B cell (primary cell): ENCODE measurements around the gene ITGAV. TPM values are rescaled to one million over a fixed set of nuclear protein-coding genes. Genes with fewer than 3 reads are reported as not detected.
"Not testable (repeated sequence)": the region's sequence is repeated elsewhere in the genome, so short reads cannot be mapped to it uniquely, and the experiment has no call there.

Experiments used
- ATAC-seq: fragments of 200-7000 bp; cut with Tn5 transposase; one replicate; pipeline ENCODE4 v1.10.0; 2021; ENCODE audit warnings: low read depth, mild to moderate bottlenecking, moderate number of reproducible peaks, moderate library complexity
- CTCF ChIA-PET: fragments of 350-600 bp; sonication (Branson Sonifier 250); formaldehyde crosslinking; loops from one replicate; lab custom pipeline; 2021; ENCODE audit warnings: antibody characterized with exemption, inconsistent platforms; lab: Charles Lee
- POLR2A ChIA-PET: fragments of 350-600 bp; sonication (Branson Sonifier 250); formaldehyde crosslinking; loops from one replicate; lab custom pipeline; 2021; ENCODE audit warnings: antibody characterized with exemption; lab: Charles Lee
- DNase-seq: peaks from one replicate; pipeline ENCODE4 v3.0.0; 2013
- H2AFZ ChIP-seq: 2 replicates; pipeline ENCODE4 v1.6.1; 2012; ENCODE audit warnings: mild to moderate bottlenecking, low read depth, low read length; ENCODE audit not compliant: insufficient read depth, poor library complexity, severe bottlenecking
- H3K27ac ChIP-seq, 2 donors: 1 replicate in 1 of 2; 2 replicates in 1 of 2; pipeline ENCODE4 v1.5.1; 2012 to 2013; ENCODE audit warnings: low read length in 2 of 2, mild to moderate bottlenecking in 2 of 2, moderate library complexity in 1 of 2
- H3K27me3 ChIP-seq, 4 experiments: fragments of 200-600 bp in 1 of 4; sonication (generic) in 1 of 4; replicated peaks in 1 of 4; 1 replicate in 2 of 4; 2 replicates in 2 of 4; pipeline versions ENCODE4 v1.6.1 to v1.7.0; 2013 to 2016; ENCODE audit warnings: low read length in 3 of 4, mild to moderate bottlenecking in 2 of 4, mixed read lengths in 1 of 4, moderate library complexity in 1 of 4; ENCODE audit not compliant: insufficient read depth in 4 of 4, control insufficient read depth in 3 of 4; ENCODE audit errors: control extremely low read depth in 1 of 4
- H3K36me3 ChIP-seq, 2 experiments: replicated peaks in 1 of 2; 1 replicate in 1 of 2; 2 replicates in 1 of 2; pipeline versions ENCODE4 v1.6.1 to v1.7.1; 2013; ENCODE audit warnings: low read length in 1 of 2; ENCODE audit not compliant: insufficient read depth in 2 of 2, control insufficient read depth in 1 of 2; ENCODE audit errors: control extremely low read depth in 1 of 2, extremely low read depth in 1 of 2
- H3K4me1 ChIP-seq, 2 donors: fragments of 200-600 bp in 1 of 2; sonication (generic) in 1 of 2; 1 replicate in 1 of 2; 2 replicates in 1 of 2; pipeline versions ENCODE4 v1.5.1 to v1.6.1; 2013 to 2017; ENCODE audit warnings: low read length in 2 of 2; ENCODE audit not compliant: control insufficient read depth in 2 of 2, insufficient read depth in 2 of 2
- H3K4me2 ChIP-seq: replicated peaks from 2 replicates; pipeline ENCODE3; 2012; ENCODE audit warnings: mild to moderate bottlenecking, low read depth, low read length; ENCODE audit not compliant: poor library complexity, severe bottlenecking
- H3K4me3 ChIP-seq, 5 experiments: fragments of 200-600 bp in 1 of 5; sonication (generic) in 1 of 5; 1 replicate in 3 of 5; 2 replicates in 2 of 5; pipeline versions ENCODE4 v1.5.1 to v1.7.0; 2011 to 2016; ENCODE audit warnings: low read length in 4 of 5, mild to moderate bottlenecking in 4 of 5, low read depth in 2 of 5, control low read depth in 1 of 5, moderate library complexity in 1 of 5; ENCODE audit not compliant: insufficient read depth in 1 of 5; ENCODE audit errors: control extremely low read depth in 1 of 5, extremely low read depth in 1 of 5
- H3K79me2 ChIP-seq: fragments of 200-600 bp; sonication (generic); one replicate; pipeline ENCODE4 v1.6.0; 2016; ENCODE audit warnings: low read length; ENCODE audit not compliant: control insufficient read depth, insufficient read depth
- H3K9ac ChIP-seq: fragments of 200-600 bp; sonication (generic); 2 replicates; pipeline ENCODE4 v1.6.1; 2017; ENCODE audit warnings: mild to moderate bottlenecking, low read length, moderate library complexity
- H3K9me3 ChIP-seq, 3 donors: one replicate each; pipeline versions ENCODE4 v1.6.1 to v1.7.1; 2013; ENCODE audit warnings: low read length in 2 of 3; ENCODE audit not compliant: control insufficient read depth in 2 of 3, insufficient read depth in 1 of 3; ENCODE audit errors: control extremely low read depth in 1 of 3
- H4K20me1 ChIP-seq: 2 replicates; pipeline ENCODE4 v1.6.0; 2012; ENCODE audit warnings: mild to moderate bottlenecking, low read length; ENCODE audit not compliant: insufficient read depth, control insufficient read depth, poor library complexity, severe bottlenecking
- H3K27ac Mint-ChIP-seq: one replicate; pipeline ENCODE4 v1.8.0; 2021; ENCODE audit warnings: mixed read lengths
- H3K27me3 Mint-ChIP-seq: one replicate; pipeline ENCODE4 v1.8.0; 2021; ENCODE audit warnings: mixed read lengths
- H3K4me1 Mint-ChIP-seq: one replicate; pipeline ENCODE4 v1.8.0; 2021; ENCODE audit warnings: mixed read lengths
- H3K4me3 Mint-ChIP-seq: one replicate; pipeline ENCODE4 v1.8.0; 2021; ENCODE audit warnings: mixed read lengths
- H3K9me3 Mint-ChIP-seq: one replicate; pipeline ENCODE4 v1.8.0; 2022; ENCODE audit warnings: mixed read lengths; ENCODE audit not compliant: insufficient read depth
- EZH2 ChIP-seq: IDR thresholded peaks from 2 replicates; pipeline ENCODE4 v1.6.1; 2012; ENCODE audit warnings: borderline replicate concordance, low read depth, mild to moderate bottlenecking, moderate library complexity, low read length; ENCODE audit not compliant: insufficient read depth, poor library complexity, severe bottlenecking
- WGBS: methylation state at CpG from one replicate; pipeline ENCODE4 v1.1.5; 2013; ENCODE audit warnings: missing lambda C conversion rate; ENCODE audit not compliant: insufficient coverage; 5-methylcytosine and 5-hydroxymethylcytosine counted together
- intact Hi-C: fragments of 100-400 bp; cut with micrococcal nuclease; formaldehyde crosslinking; loops from one replicate; pipeline ENCODE4 v1.10.0; 2022
- polyA plus RNA-seq: library from polyadenylated mRNA; depleted of rRNA; stranded (reverse); fragments of >200 nt; gene quantifications from 2 replicates; pipeline ENCODE4 v1.2.3, GENCODE V29; 2012
- total RNA-seq, 2 donors: library from RNA; stranded (reverse); fragments of 120-200 nt in 1 of 2; gene quantifications; 1 replicate in 1 of 2; 2 replicates in 1 of 2; pipeline versions ENCODE4 v1.2.3 to v1.2.4, GENCODE V29; 2013 to 2022
- TF ChIP-seq, protein P1 (sequence below): fragments of 200-600 bp; IDR thresholded peaks from one replicate; pipeline ENCODE4 v1.8.0; 2022; ENCODE audit warnings: antibody characterized with exemption, mild to moderate bottlenecking

ITGAV gene
- total and polyA plus RNA-seq, 2 donors (not counting 1 experiment from before 2014, with no cell fraction given) = 0.58 to 3.6 TPM

DNA sequence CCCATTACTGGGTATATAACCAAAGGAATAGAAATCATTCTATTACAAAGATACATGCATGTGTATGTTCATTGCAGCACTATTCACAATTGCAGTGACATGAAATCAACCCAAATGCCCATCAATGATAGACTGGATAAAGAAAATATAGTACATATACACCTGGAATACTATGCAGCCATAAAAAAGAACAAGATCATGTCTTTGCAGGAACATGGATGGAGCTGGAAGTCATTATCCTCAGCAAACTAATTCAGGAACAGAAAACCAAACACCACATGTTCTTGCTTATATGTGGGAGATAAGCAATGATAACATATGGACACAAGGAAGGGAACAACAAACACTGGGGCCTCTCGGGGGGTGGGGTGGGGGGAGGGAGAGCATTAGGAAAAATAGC lies 20.7 kb upstream of the ITGAV start:
- H3K9me3 ChIP-seq, H3K4me2 ChIP-seq, intact Hi-C loops, H3K4me3 Mint-ChIP-seq, H3K36me3 ChIP-seq, H3K9ac ChIP-seq, H3K4me1 ChIP-seq, POLR2A ChIA-PET, H4K20me1 ChIP-seq, ATAC-seq, H3K4me3 ChIP-seq, CTCF ChIA-PET, H3K79me2 ChIP-seq, H2AFZ ChIP-seq, H3K27ac ChIP-seq, H3K9me3 Mint-ChIP-seq, H3K4me1 Mint-ChIP-seq, H3K27me3 Mint-ChIP-seq, H3K27ac Mint-ChIP-seq, H3K27me3 ChIP-seq, DNase-seq: not testable (repeated sequence)
- no CpG with 5 or more reads among the region's 1 CpG for WGBS

DNA sequence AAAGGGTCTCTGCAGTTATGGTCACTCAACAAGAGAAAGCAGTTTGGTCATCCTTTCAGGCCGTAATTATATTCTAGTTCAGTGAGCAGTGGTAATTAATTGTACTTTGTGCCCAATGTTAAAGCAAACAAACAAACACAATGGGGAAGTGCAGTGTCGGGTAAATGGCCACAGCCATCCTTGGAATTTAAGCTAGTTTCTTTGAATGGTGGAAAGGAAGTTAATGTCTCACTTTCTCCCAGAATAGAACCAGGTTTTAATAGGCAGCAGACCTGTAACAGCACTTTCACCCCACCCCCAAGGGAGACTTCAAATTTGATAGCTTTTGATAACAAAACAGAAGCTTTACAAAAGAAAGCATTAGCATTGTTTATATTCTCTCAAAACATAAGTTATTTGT lies 20.0 kb upstream of the ITGAV start:
- no peaks in the 10 kb centered on the region for H3K9me3 ChIP-seq
- Mint-ChIP-seq H3K27ac (no peak overlapping the region), H3K27me3 (no peaks in the 10 kb centered on the region), H3K9me3 (peaks cover 2% of the 10 kb centered on the region), H3K4me1 (no peaks in the 10 kb centered on the region), H3K4me3 (no peak overlapping the region)
- POLR2A ChIA-PET = no interaction called here
- H3K4me1 ChIP-seq = no peaks in the 10 kb centered on the region
- H3K4me3 ChIP-seq = no peak overlapping the region
- H3K9ac ChIP-seq = no peak overlapping the region
- H3K4me2 ChIP-seq = no peak overlapping the region
- intact Hi-C loops = no loop called here
- H3K36me3 ChIP-seq = no peaks in the 10 kb centered on the region
- no peak for ATAC-seq
- DNase-seq = no peak
- no peaks in the 10 kb centered on the region for H3K27me3 ChIP-seq
- no peaks in the 10 kb centered on the region for H4K20me1 ChIP-seq
- TF ChIP-seq, protein P1, sequence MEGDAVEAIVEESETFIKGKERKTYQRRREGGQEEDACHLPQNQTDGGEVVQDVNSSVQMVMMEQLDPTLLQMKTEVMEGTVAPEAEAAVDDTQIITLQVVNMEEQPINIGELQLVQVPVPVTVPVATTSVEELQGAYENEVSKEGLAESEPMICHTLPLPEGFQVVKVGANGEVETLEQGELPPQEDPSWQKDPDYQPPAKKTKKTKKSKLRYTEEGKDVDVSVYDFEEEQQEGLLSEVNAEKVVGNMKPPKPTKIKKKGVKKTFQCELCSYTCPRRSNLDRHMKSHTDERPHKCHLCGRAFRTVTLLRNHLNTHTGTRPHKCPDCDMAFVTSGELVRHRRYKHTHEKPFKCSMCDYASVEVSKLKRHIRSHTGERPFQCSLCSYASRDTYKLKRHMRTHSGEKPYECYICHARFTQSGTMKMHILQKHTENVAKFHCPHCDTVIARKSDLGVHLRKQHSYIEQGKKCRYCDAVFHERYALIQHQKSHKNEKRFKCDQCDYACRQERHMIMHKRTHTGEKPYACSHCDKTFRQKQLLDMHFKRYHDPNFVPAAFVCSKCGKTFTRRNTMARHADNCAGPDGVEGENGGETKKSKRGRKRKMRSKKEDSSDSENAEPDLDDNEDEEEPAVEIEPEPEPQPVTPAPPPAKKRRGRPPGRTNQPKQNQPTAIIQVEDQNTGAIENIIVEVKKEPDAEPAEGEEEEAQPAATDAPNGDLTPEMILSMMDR = no peak
- TF ChIP-seq EZH2 = no peak
- no peaks in the 10 kb centered on the region for H3K79me2 ChIP-seq
- 100% methylated on average over 1 of the region's 2 CpGs for WGBS
- H2AFZ ChIP-seq = no peak overlapping the region
- no peak overlapping the region for H3K27ac ChIP-seq
- CTCF ChIA-PET = no interaction called here
